GM19240 (cell line): ENCODE measurements around the gene HYAL3.
"Not testable (repeated sequence)": the region's sequence is repeated elsewhere in the genome, so short reads cannot be mapped to it uniquely, and the experiment has no call there.

Source experiments
- DNase-seq: peaks from one replicate; pipeline ENCODE4 v3.0.0; 2011; ENCODE audit warnings: low spot score; ENCODE audit not compliant: insufficient read length

HYAL3 gene

GRCh38 chr3:50316657-50317242, 17.5 kb upstream of the HYAL3 start:
- DNase-seq, result no peak

GRCh38 chr3:50314816-50315215, 15.6 kb upstream of the HYAL3 start:
- no peak for DNase-seq

GRCh38 chr3:50314342-50314741, 15.1 kb upstream of the HYAL3 start:
- no peak for DNase-seq

GRCh38 chr3:50312041-50312440, 12.8 kb upstream of the HYAL3 start:
- DNase-seq, result not testable (repeated sequence)

- no peak for DNase-seq
Measured at GRCh38 chr3:50304601-50305000, 5.4 kb upstream of the HYAL3 start.

- no peak for DNase-seq
Measured at GRCh38 chr3:50303013-50303815, 4.0 kb upstream of the HYAL3 start, which contains the start of gene HYAL1. TSS of gene HYAL1 (minus strand) at chr3:50303574. CDS start at chr3:50302956, 618 bp downstream.

GRCh38 chr3:50302095-50303012, 3.1 kb upstream of the HYAL3 start:
- no peak for DNase-seq

- DNase-seq, result no peak
Measured at GRCh38 chr3:50300681-50301254, 1.6 kb upstream of the HYAL3 start.

- DNase-seq, result no peak
Measured at GRCh38 chr3:50299929-50300680, 900 bp upstream of the HYAL3 start.

GRCh38 chr3:50299638-50299928, 378 bp upstream of the HYAL3 start:
- DNase-seq, result no peak

- no peak for DNase-seq
Measured at GRCh38 chr3:50297896-50298725, 1.1 kb downstream of the HYAL3 start.

- DNase-seq, result no peak
Measured at GRCh38 chr3:50297384-50297775, 1.8 kb downstream of the HYAL3 start.

- no peak for DNase-seq
Measured at GRCh38 chr3:50296721-50297383, 2.4 kb downstream of the HYAL3 start.

GRCh38 chr3:50295553-50296431, 3.4 kb downstream of the HYAL3 start:
- no peak for DNase-seq

- no peak for DNase-seq
Measured at GRCh38 chr3:50294492-50295403, 4.5 kb downstream of the HYAL3 start.

- DNase-seq, result no peak
Measured at GRCh38 chr3:50294089-50294488, 5.1 kb downstream of the HYAL3 start.

- no peak for DNase-seq
Measured at GRCh38 chr3:50293079-50293801, 6.0 kb downstream of the HYAL3 start.
